GM18873 (cell line): ENCODE results near the gene NMU.
"Not testable (repeated sequence)": the region's sequence is repeated elsewhere in the genome, so short reads cannot be mapped to it uniquely, and the experiment has no call there.

ENCODE experiments used
- ATAC-seq: cut with Tn5 transposase; IDR thresholded peaks from one replicate; pipeline ENCODE4 v1.9.1; 2021; ENCODE audit warnings: mild to moderate bottlenecking, moderate library complexity, moderate number of reproducible peaks; ENCODE audit not compliant: unreplicated experiment, low FRiP score

The NMU gene

GRCh38 chr4:55568905-55569504 lies 67.1 kb downstream of the NMU start:
- ATAC-seq: no peak

GRCh38 chr4:55561889-55562288 lies 74.2 kb downstream of the NMU start:
- peak; percentile 100 for ATAC-seq

- no peak for ATAC-seq
These were observed 76.0 kb downstream of the NMU start for GRCh38 chr4:55560096-55560495.

GRCh38 chr4:55554453-55555030 lies 81.6 kb downstream of the NMU start:
- ATAC-seq: no peak

- ATAC-seq: no peak
These were observed 82.5 kb downstream of the NMU start for GRCh38 chr4:55553441-55554201.

GRCh38 chr4:55551964-55552363 lies 84.1 kb downstream of the NMU start:
- ATAC-seq: not testable (repeated sequence)

GRCh38 chr4:55549888-55550287 lies 86.2 kb downstream of the NMU start:
- no peak for ATAC-seq

GRCh38 chr4:55547918-55548317 lies 88.2 kb downstream of the NMU start:
- ATAC-seq: no peak

- no peak for ATAC-seq
These were observed 88.7 kb downstream of the NMU start for GRCh38 chr4:55547466-55547770.

- peak; percentile 77 for ATAC-seq
These were observed 89.2 kb downstream of the NMU start, which contains the start of gene CLOCK for GRCh38 chr4:55546756-55547465. Gene CLOCK (minus strand): TSS chr4:55546909. CDS start chr4:55482785, 64,124 bp downstream.

- no peak for ATAC-seq
These were observed 89.7 kb downstream of the NMU start for GRCh38 chr4:55546506-55546755.

- peak; percentile 37 for ATAC-seq
These were observed 90.2 kb downstream of the NMU start for GRCh38 chr4:55545641-55546505.
